Esophagus squamous epithelium (tissue), 5 donors: ENCODE results near the gene ZC3H12D. TPM values are rescaled to one million over a fixed set of nuclear protein-coding genes. Genes with fewer than 3 reads are reported as not detected.

ENCODE experiments used
- DNase-seq: peaks from one replicate; lab custom pipeline; 2025; lab: John Stamatoyannopoulos, UW
- H3K27ac ChIP-seq, 4 donors: fragments of 200-600 bp; sonication (generic); one replicate each; pipeline ENCODE4 v1.5.1; 2016 to 2019; ENCODE audit warnings: mild to moderate bottlenecking in 1 of 4
- H3K27me3 ChIP-seq, 4 donors: fragments of 200-600 bp; sonication (generic); 1 replicate in 3 of 4; 2 replicates in 1 of 4; pipeline versions ENCODE4 v1.5.1 to v1.6.0; 2017 to 2021; ENCODE audit warnings: antibody characterized with exemption in 1 of 4
- H3K36me3 ChIP-seq, 3 donors: fragments of 200-600 bp; sonication (generic); one replicate each; pipeline ENCODE4 v1.5.1; 2016 to 2019
- H3K4me1 ChIP-seq, 3 donors: fragments of 200-600 bp; sonication (generic); one replicate each; pipeline ENCODE4 v1.5.1; 2017 to 2019
- H3K4me3 ChIP-seq, 4 donors: fragments of 200-600 bp; sonication (generic); 1 replicate in 3 of 4; 2 replicates in 1 of 4; pipeline ENCODE4 v1.5.1; 2016 to 2019; ENCODE audit warnings: mild to moderate bottlenecking in 2 of 4, moderate library complexity in 1 of 4
- H3K9me3 ChIP-seq, 3 donors: fragments of 200-600 bp; sonication (generic); one replicate each; pipeline ENCODE4 v1.5.1; 2016 to 2019
- CTCF ChIP-seq, 6 experiments: fragments of 450-650 bp in 4 of 6; fragments of 200-600 bp in 2 of 6; sonication (generic) in 2 of 6; IDR thresholded peaks; one replicate each; pipeline ENCODE4 v1.5.1; 2016 to 2019; ENCODE audit warnings: antibody characterized with exemption in 6 of 6, mild to moderate bottlenecking in 4 of 6, moderate library complexity in 4 of 6
- POLR2A ChIP-seq, 4 donors: fragments of 450-650 bp; IDR thresholded peaks; one replicate each; pipeline ENCODE4 v1.6.1; 2017; ENCODE audit warnings: antibody characterized with exemption in 4 of 4, mild to moderate bottlenecking in 4 of 4, moderate library complexity in 3 of 4
- WGBS, 2 donors: methylation state at CpG; one replicate each; pipeline ENCODE4 v1.1.5; 2018; 5-methylcytosine and 5-hydroxymethylcytosine counted together
- intact Hi-C: fragments of 100-400 bp; cut with DNase I; formaldehyde crosslinking; loops from one replicate; pipeline ENCODE4 v1.15.0; 2022
- total RNA-seq, 4 donors: library from RNA; depleted of rRNA; stranded (reverse); fragments of >200 nt; gene quantifications; one replicate each; pipeline ENCODE4 v1.1.0, GENCODE V29; 2016
- donor health status: DM: yes; HTN: yes; CAD: no.

ZC3H12D gene
- total RNA-seq, 4 donors from 2014 or later: 0.04 to 4.3 (median 0.87) TPM

- TF ChIP-seq CTCF (IDR thresholded peaks at IDR 0.05) (no peak), POLR2A (IDR thresholded peaks at IDR 0.05) (no peak)
- intact Hi-C loops: no loop called here
- Histone ChIP-seq H3K36me3 (no peaks in the 10 kb centered on the region), H3K9me3 (no peaks in the 10 kb centered on the region), H3K4me1 (peaks cover 0 to 4% (median 0%) of the 10 kb centered on the region in 3 donors), H3K27me3 (peaks cover 0 to 62% (median 0%) of the 10 kb centered on the region in 4 donors), H3K27ac (no peak overlapping the region), H3K4me3 (no peak overlapping the region)
- 56 to 63% methylated on average over 8 of the region's 8 CpGs for WGBS, 2 donors
- DNase-seq: no peak
These were observed 41.2 kb downstream of the ZC3H12D start for GRCh38 chr6:149443411-149444181.

GRCh38 chr6:149441740-149442139, 43.1 kb downstream of the ZC3H12D start:
- no peak for TF ChIP-seq CTCF (IDR thresholded peaks at IDR 0.05)
- no peak for TF ChIP-seq POLR2A (IDR thresholded peaks at IDR 0.05)
- no peak overlapping the region for H3K27ac ChIP-seq
- H3K4me1 ChIP-seq: peaks cover 0 to 4% (median 0%) of the 10 kb centered on the region in 3 donors
- DNase-seq: no peak
- no peak overlapping the region for H3K4me3 ChIP-seq
- H3K36me3 ChIP-seq: no peaks in the 10 kb centered on the region
- peaks cover 0 to 47% (median 0%) of the 10 kb centered on the region in 4 donors for H3K27me3 ChIP-seq
- WGBS, 2 donors: 55 to 83% methylated on average over 4 of the region's 9 CpGs
- intact Hi-C loops: no loop called here
- no peaks in the 10 kb centered on the region for H3K9me3 ChIP-seq

GRCh38 chr6:149440735-149441671, 43.8 kb downstream of the ZC3H12D start:
- intact Hi-C loops: no loop called here
- no peak for DNase-seq
- WGBS, 2 donors: 70 to 81% methylated on average over 11 to 16 of the region's 16 CpGs
- H3K9me3 ChIP-seq: no peaks in the 10 kb centered on the region
- H3K27me3 ChIP-seq: peaks cover 0 to 49% (median 0%) of the 10 kb centered on the region in 4 donors
- H3K27ac ChIP-seq: no peak overlapping the region
- no peaks in the 10 kb centered on the region for H3K36me3 ChIP-seq
- TF ChIP-seq POLR2A (IDR thresholded peaks at IDR 0.05): no peak
- no peak for TF ChIP-seq CTCF (IDR thresholded peaks at IDR 0.05)
- peaks cover 0 to 4% (median 0%) of the 10 kb centered on the region in 3 donors for H3K4me1 ChIP-seq
- no peak overlapping the region for H3K4me3 ChIP-seq

DNA sequence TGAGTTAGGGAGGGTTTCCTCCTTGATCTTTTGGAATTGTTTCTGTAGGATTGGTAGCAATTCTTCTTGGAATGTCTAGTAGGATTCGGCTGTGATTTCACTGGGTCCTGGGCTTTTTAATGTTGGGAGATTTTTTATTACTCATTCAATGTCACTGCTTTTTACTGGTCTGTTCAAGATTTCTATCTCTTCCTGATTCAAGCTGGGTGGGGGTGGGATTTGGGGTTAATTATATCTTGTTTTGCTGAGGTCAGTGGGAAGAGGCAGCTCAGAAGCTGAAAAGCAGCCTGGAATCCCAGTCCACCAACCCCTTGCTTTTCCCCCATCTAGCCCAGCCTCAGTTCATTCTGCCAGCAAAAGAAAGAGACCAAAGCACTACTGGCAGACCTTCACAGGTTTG, 45.2 kb downstream of the ZC3H12D start:
- TF ChIP-seq CTCF (IDR thresholded peaks at IDR 0.05) (no peak), POLR2A (IDR thresholded peaks at IDR 0.05) (no peak)
- DNase-seq: no peak
- Histone ChIP-seq H3K27ac (no peak overlapping the region), H3K9me3 (no peaks in the 10 kb centered on the region), H3K36me3 (no peaks in the 10 kb centered on the region), H3K4me3 (no peak overlapping the region), H3K27me3 (peaks cover 0 to 38% (median 0%) of the 10 kb centered on the region in 4 donors), H3K4me1 (peaks cover 0 to 4% (median 0%) of the 10 kb centered on the region in 3 donors)
- intact Hi-C loops: loop anchor here (10.0 kb wide), 1 partner anchor 75 kb away; no protein-coding TSS in a partner anchor
- 89 to 100% methylated on average over 1 of the region's 1 CpG for WGBS, 2 donors
